GM19438 (cell line): Measurements from ENCODE around the gene XPNPEP2.

Experiments used
- ATAC-seq: cut with Tn5 transposase; IDR thresholded peaks from one replicate; pipeline ENCODE4 v1.9.1; 2021; ENCODE audit warnings: low read depth; ENCODE audit not compliant: unreplicated experiment

XPNPEP2 gene

DNA sequence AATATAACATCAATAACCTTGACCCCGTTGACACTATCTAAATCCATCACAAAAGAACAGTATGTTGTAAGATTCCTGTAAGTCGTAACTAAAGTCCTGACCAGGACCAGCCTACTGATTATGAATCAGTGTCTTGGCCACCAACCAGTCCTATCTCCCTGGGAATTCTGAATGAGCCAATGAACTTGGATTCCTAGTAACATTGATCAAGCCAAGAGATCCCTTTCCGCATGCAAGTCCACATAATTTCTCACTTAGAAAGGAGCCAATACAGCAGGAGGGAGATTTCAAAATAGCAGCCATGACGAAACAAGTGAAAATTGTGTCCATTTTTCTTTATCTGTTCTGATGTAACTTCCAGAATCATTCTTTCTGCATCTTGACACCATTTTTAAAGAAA, 9.5 kb downstream of the XPNPEP2 start:
- no peak for ATAC-seq

DNA sequence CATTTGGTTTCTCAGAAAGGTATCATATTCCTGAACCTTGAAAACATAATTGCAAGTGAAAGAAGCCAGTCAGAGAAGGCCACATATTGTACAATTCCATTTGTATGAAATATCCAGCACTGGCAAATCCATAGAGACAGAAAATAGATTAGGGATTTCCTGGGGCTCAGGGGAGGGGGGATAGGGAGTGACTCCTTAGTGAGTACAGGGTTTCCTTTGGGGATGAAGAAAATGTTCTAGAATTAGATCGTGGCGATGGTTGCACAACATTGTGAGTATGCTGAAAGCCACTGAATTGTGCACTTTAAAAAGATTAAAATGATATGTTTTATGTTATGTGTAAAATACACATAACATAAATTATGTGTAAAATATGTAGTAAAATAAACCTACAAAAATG, 10.3 kb downstream of the XPNPEP2 start:
- ATAC-seq = no peak

DNA sequence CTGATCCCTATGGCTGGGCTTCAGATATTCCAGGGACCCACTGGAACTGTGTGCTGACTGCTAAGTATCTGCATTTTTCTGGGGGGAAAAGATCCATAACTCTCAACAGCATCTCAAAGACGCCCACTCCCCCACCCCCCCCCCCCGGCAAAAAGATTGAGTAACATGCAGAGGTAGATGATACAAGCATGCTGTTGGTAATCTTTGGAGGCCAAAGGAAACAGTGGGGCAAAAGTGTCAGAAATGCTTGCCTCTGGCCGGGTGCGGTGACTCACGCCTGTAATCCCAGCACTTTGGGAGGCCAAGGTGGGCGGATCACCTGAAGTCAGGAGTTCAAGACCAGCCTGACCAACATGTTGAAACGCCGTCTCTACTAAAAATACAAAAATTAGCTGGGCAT, 12.2 kb downstream of the XPNPEP2 start:
- no peak for ATAC-seq

DNA sequence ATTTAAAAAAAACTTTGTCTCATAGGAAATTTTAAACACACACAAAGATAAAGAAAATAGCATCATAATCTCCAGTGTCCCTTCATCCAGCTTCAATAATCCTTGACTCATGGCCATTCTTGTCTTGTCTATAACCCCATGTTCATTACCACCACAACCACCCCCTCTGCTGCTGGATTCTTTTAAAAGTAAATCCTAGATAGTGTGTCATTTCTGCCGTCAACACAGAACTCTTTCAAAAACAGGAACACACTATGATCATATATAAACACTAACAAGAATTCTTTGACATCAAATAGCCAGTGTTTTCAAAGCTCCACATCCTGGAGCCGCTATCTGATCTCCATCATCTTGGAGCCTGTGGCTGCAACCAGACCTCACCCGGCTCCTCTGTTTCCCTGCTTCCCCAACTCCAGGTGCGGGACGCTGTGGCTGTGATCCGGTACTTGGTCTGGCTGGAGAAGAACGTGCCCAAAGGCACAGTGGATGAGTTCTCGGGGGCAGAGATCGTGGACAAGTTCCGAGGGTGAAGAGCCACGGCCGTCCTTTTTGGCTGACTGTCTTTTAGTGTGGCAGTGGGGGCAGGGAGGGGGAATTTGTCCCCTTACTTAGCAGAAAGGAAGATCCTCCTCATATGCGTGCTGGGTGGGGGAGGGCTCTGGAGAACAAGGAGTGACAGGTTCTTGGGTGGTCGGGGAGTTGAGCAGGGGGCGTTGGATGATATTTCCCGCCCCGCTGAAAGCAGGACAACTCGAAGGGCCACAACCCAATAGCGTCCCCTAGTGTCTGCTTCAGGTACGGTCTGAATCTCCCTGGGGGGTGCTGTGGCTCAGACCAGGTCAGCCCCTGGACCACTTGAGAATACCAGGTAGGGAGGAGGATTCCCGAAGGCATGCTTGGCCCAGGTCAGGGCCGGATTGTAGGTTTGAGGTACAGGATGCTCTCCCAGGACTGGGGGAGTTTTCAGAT, 15.6 kb downstream of the XPNPEP2 start:
- ATAC-seq = no peak

DNA sequence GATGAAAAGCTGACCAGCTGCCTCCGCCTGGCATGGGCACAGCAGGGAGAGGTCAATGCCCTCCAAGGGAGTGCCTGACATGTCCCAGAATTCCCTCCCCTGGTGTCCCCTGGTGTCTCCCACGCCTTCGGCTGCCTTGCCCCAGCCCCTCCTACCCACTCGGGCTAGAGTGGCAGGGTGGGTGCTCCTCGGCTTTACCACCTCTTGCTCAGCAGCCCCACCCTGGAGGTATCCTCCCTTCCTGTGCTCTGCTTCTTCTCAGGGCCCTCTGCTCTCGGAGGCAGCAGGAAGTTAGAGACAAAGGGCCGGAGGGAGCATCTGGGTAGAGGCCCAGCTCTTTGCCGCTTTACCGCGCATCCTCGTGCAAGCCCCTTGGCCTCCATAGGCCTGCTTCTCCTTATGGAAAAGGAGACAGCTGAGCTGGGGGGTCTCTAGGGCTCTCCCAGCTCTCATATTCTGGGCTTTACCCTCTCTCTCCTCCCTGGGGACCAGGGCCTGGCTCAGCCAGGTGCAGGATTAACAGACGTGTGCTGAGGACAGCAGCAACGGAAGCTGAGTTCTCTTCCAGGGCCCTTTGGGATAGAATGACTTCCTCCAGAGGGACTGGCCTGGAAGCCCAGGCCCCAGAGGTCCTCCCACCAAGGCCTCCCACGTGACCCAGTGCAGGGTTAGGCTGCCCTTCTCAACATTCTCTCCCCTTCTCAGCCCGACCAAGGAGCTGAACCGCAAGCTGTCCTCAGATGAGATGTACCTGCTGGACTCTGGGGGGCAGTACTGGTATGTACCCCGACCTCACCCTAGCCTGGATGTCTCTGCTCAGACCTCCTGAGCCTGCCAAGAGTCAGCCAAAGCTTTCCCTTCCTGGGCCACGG, 17.2 kb downstream of the XPNPEP2 start:
- peak; percentile 45 for ATAC-seq

DNA sequence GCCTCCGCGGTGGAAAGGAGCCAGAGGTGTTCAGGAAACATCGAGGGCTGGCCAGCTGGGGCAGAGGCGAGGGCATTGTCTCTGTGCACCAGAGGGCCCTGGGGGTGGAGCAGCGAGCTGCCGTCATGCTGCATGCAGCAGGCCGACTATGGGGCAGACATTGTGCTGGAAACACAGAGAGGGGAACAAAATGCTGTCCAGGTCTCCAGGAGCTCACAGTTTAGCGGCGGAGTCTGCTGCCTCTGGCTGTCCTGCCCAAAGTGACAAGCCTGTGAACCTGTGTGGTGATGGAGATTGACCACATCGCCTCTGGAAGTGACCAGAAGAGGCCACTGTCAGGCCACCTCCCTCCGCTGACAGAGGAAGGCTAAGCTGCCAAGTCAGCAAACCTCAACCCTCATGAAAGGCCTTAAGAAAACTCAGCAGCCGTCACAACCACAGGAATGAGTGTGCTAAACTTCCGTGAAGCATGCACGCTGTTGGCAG, 20.8 kb downstream of the XPNPEP2 start:
- ATAC-seq = peak; percentile 41

DNA sequence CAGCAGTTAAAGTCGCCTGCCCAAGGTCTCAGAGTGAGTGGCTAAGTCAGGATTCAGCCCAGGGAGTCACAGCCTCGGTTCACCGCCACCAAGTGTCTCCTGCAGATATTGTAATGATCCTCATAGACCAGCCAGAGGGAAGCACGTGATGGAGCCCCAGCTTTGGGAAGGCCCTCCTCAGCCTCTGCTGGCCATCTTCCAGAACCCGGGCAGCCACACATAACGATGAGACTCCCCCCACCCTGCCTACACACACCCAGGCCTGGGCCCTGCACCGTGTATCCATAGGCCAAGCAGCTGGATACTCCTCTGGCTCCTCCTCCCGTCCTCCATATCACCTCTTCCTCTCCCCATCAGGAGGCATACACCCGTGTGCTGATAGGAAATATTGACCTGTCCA, 21.4 kb downstream of the XPNPEP2 start:
- no peak for ATAC-seq

DNA sequence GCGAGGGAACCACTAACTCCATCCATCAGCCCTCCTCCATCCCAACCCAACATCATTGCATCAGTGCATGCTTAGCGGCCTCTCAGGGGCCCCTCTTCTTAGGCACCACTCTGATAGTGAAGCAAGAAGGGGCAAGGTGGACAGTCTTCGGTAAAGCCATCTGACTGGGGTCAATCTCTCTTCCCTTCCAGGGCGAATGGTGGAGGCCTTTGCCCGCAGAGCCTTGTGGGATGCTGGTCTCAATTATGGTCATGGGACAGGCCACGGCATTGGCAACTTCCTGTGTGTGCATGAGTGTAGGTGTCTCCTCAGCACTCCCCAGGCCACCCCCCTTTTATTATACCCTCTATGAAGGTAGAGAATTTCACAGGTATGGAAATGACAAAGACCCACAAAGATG, 22.2 kb downstream of the XPNPEP2 start:
- ATAC-seq = no peak

DNA sequence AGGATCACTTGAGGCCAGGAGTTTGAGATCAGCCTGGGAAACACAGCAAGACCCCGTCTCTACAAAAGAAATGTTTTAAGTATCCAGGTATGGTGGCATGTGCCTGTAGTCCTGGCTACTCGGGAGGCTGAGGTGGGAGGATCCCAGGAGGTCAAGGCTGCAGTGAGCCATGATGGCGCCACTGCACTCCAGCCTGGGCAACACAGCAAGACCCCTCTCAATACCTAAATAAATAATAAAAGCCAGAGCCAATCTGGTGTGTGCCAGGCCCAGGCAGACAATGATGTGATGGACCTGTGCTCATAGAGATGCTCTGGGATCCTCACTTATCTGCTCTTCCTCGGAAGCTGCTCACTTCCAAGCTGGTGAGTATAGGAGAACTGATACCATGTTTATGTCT, 22.8 kb downstream of the XPNPEP2 start:
- no peak for ATAC-seq

DNA sequence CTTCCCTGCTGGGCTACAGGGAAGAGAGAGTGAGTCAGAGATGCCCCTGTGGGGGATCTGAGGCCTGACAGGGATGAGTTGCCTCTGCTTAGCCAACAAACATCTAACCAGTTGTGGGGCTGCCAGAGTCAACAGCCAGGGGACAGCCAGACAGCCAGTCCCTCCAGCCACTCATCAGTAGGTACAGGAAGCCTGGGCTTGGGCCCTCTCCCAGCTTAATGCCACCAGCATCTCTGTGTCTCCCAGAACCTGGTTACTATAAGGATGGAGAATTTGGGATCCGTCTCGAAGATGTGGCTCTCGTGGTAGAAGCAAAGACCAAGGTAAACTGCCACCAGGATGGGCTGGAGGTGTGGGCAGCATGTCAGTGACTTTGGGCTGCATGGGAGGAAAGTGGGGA, 23.7 kb downstream of the XPNPEP2 start:
- ATAC-seq = no peak

DNA sequence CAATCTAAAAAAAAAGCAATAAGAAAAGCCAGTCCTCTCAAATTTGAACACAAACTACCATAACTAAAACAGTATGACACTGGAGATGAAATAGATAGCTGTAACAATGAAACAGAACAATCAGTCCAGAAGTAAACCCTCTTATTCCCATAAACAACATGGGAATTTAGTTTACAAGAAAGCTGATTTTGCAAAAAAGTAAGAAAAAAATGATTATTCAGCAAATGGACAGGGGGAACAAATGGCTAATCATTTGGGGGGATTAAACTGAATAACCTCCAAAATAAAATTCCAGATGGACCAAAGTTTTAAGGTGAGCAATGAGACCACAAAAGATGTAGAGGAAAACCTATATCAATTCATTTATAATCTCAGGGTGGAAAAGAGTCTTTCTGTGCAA, 24.9 kb downstream of the XPNPEP2 start:
- ATAC-seq = no peak

DNA sequence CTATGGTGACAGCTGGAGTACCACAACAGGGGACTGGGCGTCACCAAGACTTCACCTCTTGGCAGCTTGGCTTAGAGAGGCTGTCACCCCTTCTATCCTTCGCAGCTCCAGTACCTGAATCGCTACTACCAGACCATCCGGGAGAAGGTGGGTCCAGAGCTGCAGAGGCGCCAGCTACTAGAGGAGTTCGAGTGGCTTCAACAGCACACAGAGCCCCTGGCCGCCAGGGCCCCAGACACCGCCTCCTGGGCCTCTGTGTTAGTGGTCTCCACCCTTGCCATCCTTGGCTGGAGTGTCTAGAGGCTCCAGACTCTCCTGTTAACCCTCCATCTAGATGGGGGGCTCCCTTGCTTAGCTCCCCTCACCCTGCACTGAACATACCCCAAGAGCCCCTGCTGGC, 29.4 kb downstream of the XPNPEP2 start:
- ATAC-seq = no peak

DNA sequence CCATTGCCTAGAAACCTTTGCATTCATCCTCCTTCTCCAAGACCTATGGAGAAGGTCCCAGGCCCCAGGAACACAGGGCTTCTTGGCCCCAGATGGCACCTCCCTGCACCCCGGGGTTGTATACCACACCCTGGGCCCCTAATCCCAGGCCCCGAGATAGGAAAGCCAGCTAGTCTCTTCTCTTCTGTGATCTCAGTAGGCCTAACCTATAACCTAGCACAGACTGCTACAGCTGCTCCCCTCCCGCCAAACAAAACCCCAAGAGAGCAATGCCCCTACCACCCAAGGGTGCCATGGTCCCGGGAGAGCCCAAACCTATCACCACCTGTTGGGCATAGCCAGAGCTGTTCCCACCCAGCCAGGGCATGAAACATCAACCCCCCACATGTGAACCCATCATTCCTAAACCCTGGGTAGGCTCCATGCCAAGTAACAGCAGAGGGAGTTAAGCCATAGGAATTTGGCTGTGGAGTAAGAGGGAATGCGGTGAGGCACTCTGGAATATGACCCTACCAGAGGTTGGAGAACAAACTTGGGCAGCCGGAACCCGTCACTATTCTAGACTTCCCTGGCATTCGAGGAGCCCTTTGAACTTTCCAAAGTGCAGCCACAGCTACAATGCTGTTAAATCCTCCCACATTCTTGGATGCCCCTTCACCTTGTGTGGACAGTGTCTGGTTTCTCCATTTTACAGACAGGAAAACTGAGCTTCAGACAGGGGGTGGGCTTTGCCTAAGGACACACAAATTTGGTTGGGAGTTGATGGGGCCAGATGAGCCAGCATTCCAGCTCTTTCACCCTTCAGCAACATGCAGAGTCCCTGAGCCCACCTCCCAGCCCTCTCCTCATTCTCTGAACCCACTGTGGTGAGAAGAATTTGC, 30.0 kb downstream of the XPNPEP2 start:
- ATAC-seq = no peak

DNA sequence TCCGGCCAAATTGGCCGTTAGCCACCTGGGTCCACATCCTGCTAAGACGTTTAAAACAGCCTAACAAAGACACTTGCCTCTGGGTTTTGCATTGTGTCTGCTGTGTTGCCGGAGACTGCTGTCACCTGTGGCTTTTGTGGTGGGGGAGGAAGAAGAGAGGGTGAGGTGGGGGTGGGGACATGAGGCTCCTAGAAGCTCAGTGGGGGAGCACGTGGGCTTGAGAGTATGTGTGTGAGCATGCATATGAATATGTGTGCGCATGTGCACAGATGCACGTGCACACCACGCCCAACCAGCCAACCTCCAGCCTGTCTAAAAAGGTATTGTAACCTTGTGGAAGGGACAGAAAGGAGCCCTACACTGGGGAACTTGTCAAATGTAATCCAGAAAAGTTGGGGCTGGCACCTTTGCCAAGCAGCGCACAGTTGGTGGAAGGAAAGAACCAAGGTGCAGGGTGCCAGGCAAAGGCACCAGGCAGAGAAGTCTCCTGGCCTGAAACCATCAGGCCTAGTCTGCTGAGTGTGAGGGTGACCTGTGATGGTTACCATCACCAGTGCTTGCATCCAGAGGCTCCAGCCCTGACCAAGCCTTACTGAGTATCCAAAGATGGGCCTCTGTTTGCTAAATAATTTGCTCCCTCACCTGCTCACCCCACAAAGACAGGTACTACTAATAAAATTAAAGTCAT, 30.8 kb downstream of the XPNPEP2 start:
- ATAC-seq = peak; percentile 31

DNA sequence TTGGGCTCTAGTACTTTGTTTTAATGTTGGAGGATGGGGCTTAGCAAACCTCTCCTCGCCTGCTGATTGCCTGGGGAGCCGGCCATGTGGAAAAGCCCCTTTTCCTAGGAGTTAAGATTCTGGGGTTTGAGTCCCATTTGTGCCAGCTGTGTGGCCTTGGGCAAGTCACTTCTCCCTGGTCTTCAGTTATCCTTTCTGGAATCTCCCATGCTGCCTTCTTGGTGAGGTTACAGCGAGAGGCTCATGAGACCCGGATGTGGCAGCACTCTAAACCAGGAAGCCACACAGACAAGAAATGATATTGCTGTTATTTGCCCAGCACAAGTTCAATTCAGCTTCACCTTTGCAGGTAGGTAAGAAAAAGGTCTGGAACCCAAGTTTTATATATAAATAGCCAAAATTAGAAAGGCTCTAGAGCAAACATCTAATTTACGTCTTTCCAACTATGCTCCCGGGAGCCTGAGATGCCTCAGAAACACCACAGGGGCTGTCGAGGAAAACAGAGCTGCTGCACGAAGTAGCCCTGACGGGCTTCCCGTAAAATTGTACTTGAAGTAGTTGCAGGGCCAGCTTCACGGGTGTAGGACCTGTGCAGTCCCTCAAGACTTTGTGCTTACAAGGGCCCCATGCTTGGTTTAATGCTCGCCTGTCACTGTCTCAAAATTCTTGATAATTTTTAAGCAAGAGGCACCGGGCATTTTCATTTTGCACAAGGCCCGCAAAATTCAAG, 32.7 kb downstream of the XPNPEP2 start:
- ATAC-seq = no peak

DNA sequence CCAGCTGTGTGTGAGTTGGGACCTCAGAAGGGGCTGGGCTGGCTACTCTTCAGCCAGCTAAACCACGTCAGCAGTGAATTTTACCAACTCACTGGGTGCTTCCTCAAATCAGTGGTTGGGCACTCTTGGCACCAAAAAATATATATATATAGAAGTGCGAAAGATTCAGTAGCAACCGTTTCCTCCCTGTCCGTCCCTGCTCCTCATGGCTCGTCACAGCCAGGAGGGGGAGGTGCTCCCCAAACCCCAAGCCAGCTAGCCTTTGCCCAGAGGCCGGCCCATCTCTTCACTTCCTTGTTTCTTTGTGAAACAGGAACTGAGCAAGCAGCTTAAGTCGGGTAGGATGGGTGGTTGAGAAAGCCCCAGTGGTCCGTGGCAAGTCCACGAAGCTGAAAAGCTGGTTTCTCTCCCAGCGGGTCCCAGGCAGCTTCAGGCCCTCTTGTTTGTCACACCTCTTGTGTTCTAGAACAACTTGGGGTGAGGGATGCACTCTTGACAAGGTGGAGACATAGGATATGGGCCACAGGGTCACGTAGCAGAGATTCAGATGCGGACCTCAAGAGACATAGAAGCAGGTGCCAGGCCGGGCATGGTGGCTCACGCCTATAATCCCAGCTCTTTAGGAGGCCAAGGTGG, 34.1 kb downstream of the XPNPEP2 start:
- ATAC-seq = peak; percentile 60

DNA sequence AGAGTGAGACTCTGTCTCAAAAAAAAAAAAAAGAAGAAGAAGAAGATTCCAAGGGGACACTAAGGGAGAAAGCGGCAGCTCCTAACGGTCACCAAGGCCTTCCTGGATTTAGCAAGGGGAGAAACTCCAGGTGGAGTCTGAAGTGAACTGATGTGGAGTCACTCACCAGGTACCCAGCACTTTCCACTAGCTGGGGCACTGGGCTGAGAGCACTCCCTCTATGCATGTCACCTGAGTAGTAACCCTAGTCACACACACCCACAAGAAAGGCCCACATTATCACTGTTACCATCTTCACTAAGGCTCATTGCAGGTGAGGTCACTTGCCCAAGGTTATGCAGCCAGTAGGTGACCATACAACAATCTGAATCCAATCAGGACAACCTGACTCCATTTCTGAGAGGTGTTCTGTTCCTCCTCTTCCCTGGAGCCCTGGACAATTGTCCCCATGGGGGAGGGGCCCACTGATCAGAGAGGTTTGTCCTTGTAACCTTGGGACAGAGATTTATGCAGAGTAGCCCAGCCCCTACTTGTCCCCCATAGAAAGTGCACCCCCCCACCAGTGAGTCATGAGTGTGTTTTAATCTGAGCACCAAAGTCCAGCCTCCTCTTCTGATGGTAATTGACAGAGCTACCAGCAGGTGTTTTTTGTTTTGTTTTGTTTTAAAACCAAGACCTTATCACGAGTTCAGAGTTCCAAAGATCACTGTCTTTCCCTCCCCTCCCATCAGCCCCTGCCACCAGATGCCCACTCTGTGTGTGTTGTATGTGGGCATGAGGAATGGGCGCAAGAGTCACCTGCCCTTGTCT, 35.1 kb downstream of the XPNPEP2 start:
- no peak for ATAC-seq
